Stimulated activated CD4-positive, alpha-beta T cell treated with anti-CD3 and anti-CD28 coated beads, Interleukin-2, amount 100 ng/mL, for 4 hours (primary cell): ENCODE data around the gene MAJIN.
A peak's percentile ranks its signal among the peaks of the same experiment; 100 is the strongest.

Experiments
- DNase-seq: peaks from one replicate; pipeline ENCODE4 v3.0.0-alpha.2; 2020; ENCODE audit warnings: low read depth

MAJIN gene

GRCh38 chr11:64911689-64912088 lies 60.2 kb downstream of the MAJIN start:
- no peak for DNase-seq

GRCh38 chr11:64911142-64911541 lies 60.8 kb downstream of the MAJIN start:
- no peak for DNase-seq

GRCh38 chr11:64910451-64911093 lies 61.3 kb downstream of the MAJIN start:
- DNase-seq: no peak

- no peak for DNase-seq
These were observed 62.1 kb downstream of the MAJIN start for GRCh38 chr11:64909653-64910343.

GRCh38 chr11:64908766-64909165 lies 63.1 kb downstream of the MAJIN start:
- no peak for DNase-seq

- no peak for DNase-seq
These were observed 65.6 kb downstream of the MAJIN start for GRCh38 chr11:64906314-64906635.

- DNase-seq: no peak
These were observed 66.2 kb downstream of the MAJIN start for GRCh38 chr11:64905516-64906313.

GRCh38 chr11:64903291-64903833 lies 68.5 kb downstream of the MAJIN start:
- no peak for DNase-seq

GRCh38 chr11:64902102-64902900 lies 69.6 kb downstream of the MAJIN start:
- no peak for DNase-seq

- no peak for DNase-seq
These were observed 71.1 kb downstream of the MAJIN start for GRCh38 chr11:64900774-64901173.

GRCh38 chr11:64900263-64900678 lies 71.6 kb downstream of the MAJIN start:
- DNase-seq: peak; percentile 70

- no peak for DNase-seq
These were observed 73.4 kb downstream of the MAJIN start for GRCh38 chr11:64898541-64898940.

- DNase-seq: no peak
These were observed 73.8 kb downstream of the MAJIN start for GRCh38 chr11:64898076-64898445.

GRCh38 chr11:64897381-64898075 lies 74.4 kb downstream of the MAJIN start:
- no peak for DNase-seq

GRCh38 chr11:64896448-64897022 lies 75.4 kb downstream of the MAJIN start:
- DNase-seq: no peak

GRCh38 chr11:64894812-64895452 lies 77.0 kb downstream of the MAJIN start:
- DNase-seq: no peak

- peak; percentile 80 for DNase-seq
These were observed 77.7 kb downstream of the MAJIN start for GRCh38 chr11:64894070-64894811.

- no peak for DNase-seq
These were observed 78.5 kb downstream of the MAJIN start for GRCh38 chr11:64893194-64894069.

- DNase-seq: no peak
These were observed 79.1 kb downstream of the MAJIN start for GRCh38 chr11:64892838-64893193.
